ENCODE data around the gene SUPV3L1. TPM values are rescaled to one million over a fixed set of nuclear protein-coding genes. Genes with fewer than 3 reads are reported as not detected.

Gene SUPV3L1
- polyA plus RNA-seq, 1 donor = 49.9 TPM

GRCh38 chr10:69201045-69201444 lies 21.0 kb downstream of the SUPV3L1 start:
- DNase-seq = no peak

DNA sequence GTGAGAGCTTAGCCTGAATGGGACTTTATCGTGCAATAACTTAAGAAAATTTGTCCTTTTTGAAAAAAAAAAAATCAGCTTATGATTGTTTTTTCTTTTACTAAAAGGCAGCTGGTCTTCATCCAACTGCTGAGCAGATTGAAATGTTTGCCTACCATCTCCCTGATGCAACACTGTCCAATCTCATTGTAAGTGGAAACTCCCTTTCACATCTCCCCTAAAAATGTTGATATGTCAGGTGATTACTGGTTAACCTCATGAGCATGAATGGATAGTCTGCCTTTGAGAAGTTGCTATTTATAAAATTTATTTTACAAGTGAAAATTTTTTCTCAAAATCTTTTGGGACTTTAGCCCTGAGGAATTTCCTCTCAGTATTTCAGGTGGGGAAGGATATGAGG lies 22.3 kb downstream of the SUPV3L1 start:
- DNase-seq = no peak

GRCh38 chr10:69208761-69209160 lies 28.7 kb downstream of the SUPV3L1 start:
- DNase-seq = no peak

- DNase-seq = no peak
Observed at GRCh38 chr10:69209787-69210484, 29.9 kb downstream of the SUPV3L1 start.

DNA sequence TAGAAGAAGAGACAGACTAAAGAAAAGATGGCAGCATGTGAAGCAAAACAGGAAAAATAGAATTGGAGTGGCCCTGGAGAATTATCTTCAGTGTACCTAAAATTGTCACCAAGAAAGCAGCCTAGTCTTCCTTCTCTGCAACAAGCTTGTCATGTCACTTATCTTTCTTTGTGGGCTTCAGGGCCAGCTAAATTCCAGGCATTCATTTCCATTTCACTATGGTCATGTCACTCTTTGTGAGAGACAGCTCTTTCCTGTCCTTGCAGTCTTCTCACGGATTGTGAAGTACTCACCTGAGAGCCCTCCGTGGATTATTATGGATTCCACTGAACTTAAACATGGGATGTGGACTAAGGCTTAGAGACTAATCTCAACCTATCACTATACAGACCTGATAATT lies 31.1 kb downstream of the SUPV3L1 start:
- DNase-seq = no peak

GRCh38 chr10:69211524-69211923 lies 31.5 kb downstream of the SUPV3L1 start:
- DNase-seq = no peak

DNA sequence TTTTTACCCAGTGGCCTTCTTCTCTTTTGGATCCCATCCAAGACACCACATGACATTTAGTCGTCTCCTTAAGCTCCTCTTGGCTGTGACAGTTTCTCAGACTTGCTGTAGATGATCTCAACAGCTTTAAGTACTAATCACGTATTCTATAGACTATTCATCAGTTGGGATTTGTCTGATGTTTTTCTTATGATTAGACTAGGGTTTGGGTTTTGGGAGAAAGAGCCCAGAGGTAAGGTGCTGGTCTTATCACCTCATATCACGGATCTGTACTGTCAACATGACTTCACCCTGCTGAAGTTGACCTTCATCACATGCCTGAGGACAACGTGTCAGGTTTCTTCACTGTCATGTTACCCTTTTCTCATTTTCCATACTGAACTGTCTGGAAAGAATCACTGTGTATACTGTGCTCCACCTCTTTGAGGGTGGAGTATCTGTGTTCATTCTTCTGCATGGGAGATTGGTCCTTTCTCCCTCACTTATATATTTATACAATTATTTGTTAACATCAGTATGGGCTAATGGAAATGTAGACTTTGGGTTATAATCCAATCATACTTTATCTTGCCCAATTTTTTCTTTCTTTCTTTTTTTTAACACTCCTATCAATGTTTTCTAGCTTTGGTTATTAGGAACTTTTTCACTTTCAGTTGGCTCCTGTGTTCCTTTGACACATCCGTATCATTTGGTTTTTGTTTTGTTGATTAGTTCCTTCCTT lies 33.7 kb downstream of the SUPV3L1 start:
- no peak for DNase-seq

- no peak for DNase-seq
Observed at GRCh38 chr10:69214666-69215131, 34.7 kb downstream of the SUPV3L1 start.

GRCh38 chr10:69215405-69216171 lies 35.6 kb downstream of the SUPV3L1 start:
- no peak for DNase-seq

GRCh38 chr10:69216577-69217118 lies 36.6 kb downstream of the SUPV3L1 start:
- DNase-seq = no peak

DNA sequence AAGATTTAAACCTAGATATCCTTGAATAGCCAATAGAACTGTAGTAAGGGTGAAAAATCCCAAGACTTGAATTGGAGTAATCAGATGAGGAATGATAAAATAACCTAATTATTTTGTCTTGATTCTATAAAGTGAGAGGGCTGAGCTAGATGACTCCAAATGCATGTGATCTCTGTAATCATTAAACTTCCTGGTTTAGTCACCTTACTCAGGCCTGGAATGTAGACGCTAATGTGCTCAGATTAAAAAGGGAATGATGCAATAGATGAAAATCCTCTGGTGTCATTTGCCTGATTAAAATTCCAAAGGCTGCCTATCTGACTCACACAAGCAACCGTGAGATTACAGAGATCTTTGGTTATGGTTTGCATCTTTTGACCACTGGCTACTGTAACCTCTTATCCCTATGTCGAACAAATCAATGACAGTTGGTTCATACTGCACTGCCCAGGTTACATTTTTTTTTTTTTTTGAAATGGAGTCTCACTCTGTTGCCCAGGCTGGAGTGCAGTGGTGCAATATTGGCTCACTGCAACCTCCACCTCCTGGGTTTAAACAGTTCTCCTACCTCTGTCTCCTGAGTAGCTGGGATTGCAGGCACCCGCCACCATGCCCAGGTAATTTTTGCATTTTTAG lies 37.2 kb downstream of the SUPV3L1 start:
- no peak for DNase-seq

GRCh38 chr10:69218831-69219230 lies 38.8 kb downstream of the SUPV3L1 start:
- no peak for DNase-seq

DNA sequence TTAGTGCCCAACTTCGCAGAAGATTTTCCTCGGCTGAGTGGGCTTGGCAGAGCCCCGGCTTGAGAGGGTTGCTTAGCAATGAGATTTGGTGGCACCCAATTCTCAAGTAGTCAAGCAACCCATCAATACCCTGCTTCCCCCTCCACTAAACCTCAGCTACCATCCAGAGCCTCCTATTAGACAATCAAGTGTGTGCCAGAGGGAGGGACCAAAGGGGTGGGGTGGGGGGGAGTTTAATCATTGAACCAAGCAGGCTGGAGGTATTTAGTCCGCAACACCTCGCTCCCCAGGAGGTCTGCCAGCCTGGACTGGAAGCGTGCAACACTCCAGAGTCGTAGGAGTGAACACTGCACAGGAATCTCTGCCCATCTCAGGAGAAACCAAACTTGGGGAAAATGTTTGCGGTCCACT lies 40.0 kb downstream of the SUPV3L1 start, which contains the start of gene HKDC1:
HKDC1 (plus strand) TSS at position 292 of the 411 bp plus-strand sequence; CDS start at position 396, 104 bp downstream.
- no peak for DNase-seq

DNA sequence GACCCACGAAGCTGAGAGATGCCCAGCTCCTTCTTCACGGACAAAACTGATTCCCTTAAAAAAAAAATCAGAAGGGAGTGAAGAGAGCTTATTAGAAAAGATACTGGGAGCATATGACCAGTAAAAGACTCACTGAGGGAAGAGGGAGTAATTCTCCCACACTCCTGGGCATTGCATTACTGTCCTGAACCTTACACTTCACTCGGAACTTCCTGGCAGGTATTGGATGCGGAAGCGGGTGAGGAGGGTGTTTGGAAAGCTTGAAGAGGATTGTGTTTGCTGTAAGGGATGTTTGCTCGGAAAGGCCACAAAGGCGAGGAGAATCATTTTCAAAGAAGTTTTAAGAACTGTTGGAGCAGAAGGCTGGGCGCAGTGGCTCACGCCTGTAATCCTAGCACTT lies 40.5 kb downstream of the SUPV3L1 start:
- no peak for DNase-seq

- no peak for DNase-seq
Observed at GRCh38 chr10:69222157-69223027, 42.4 kb downstream of the SUPV3L1 start.

DNA sequence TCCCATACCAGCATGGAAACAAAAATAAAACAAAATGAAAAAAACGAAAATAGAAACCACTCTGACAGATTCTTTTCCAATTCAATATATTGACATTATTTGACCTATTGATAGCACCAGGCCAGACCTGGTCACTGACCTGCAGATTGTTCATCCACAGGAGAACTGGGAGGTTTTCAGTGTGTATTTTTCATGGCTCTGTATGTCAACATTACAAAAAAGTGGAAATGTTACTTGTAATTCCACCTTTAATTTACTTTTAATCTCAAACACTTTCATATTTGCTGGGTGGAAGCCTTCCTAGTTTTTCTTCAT lies 43.0 kb downstream of the SUPV3L1 start:
- DNase-seq = no peak

GRCh38 chr10:69224862-69225657 lies 45.0 kb downstream of the SUPV3L1 start:
- DNase-seq = no peak

- no peak for DNase-seq
Observed at GRCh38 chr10:69225681-69226080, 45.6 kb downstream of the SUPV3L1 start.

DNA sequence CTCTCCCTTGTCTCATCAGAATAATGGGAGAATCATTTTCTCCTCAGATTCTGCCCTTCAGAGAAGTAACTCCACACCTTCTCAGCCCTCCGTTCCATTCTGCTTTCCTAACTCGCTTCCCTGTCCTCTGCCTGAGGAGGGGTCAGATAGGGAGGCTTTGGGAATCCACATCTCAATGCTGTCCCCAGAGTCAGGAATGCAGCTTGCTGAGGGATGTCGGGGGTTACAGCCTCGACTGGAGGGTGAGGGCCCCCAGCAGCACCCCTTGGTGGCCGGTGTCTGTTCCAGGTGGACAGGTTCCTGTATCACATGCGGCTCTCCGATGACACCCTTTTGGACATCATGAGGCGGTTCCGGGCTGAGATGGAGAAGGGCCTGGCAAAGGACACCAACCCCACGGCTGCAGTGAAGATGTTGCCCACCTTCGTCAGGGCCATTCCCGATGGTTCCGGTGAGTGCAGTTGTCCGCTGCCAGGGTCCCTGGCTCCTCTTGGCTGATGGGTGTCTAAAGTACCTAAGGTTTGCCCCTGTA lies 47.0 kb downstream of the SUPV3L1 start:
- no peak for DNase-seq

DNA sequence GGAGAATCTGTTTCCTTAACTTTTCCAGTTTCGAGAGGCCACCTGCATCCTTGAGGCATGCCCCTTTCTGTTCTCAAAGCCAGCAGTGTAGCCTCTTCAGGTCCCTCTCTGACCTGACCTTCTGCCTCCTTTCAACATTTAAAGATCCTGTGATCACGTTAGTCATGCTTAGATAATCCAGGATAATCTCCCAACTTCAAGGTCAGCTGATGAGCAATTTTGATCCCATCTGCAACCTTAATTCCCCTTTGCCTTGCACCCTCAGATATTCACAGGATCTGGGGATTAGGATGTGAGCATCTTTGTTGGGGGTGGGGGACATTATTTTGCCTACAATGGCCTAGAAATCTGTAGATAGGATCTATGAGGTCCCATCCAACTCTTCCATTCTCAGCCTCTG lies 48.1 kb downstream of the SUPV3L1 start:
- no peak for DNase-seq

All from left kidney (tissue), 2 donors.